Spleen (tissue), 11 donors: ENCODE results near the gene SULT1A3. TPM values are rescaled to one million over a fixed set of nuclear protein-coding genes. Genes with fewer than 3 reads are reported as not detected.

ENCODE experiments used
- DNase-seq: peaks from one replicate; pipeline ENCODE4 v3.0.0-alpha.2; 2020
- H3K27ac ChIP-seq, 8 donors: fragments of 200-600 bp; sonication (generic) in 7 of 8; 1 replicate in 4 of 8; 2 replicates in 4 of 8; pipeline versions ENCODE4 v1.5.0 to v1.8.0; 2016 to 2021; ENCODE audit warnings: inconsistent platforms in 4 of 8, mild to moderate bottlenecking in 4 of 8, moderate library complexity in 1 of 8
- H3K27me3 ChIP-seq, 7 donors: fragments of 200-600 bp; sonication (generic) in 6 of 7; replicated peaks in 1 of 7; 1 replicate in 4 of 7; 2 replicates in 3 of 7; pipeline versions ENCODE4 v1.5.0 to v1.8.0; 2016 to 2021; ENCODE audit warnings: inconsistent platforms in 3 of 7, mild to moderate bottlenecking in 1 of 7
- H3K36me3 ChIP-seq, 6 donors: fragments of 200-600 bp; sonication (generic) in 5 of 6; 1 replicate in 4 of 6; 2 replicates in 2 of 6; pipeline versions ENCODE4 v1.5.0 to v1.8.0; 2016 to 2021; ENCODE audit warnings: inconsistent platforms in 2 of 6
- H3K4me1 ChIP-seq, 6 donors: fragments of 200-600 bp; sonication (generic) in 5 of 6; 1 replicate in 3 of 6; 2 replicates in 3 of 6; pipeline versions ENCODE4 v1.5.0 to v1.8.0; 2016 to 2021; ENCODE audit warnings: inconsistent platforms in 3 of 6
- H3K4me3 ChIP-seq, 8 donors: fragments of 200-600 bp; sonication (generic) in 7 of 8; 1 replicate in 4 of 8; 2 replicates in 4 of 8; pipeline versions ENCODE4 v1.5.0 to v1.8.0; 2016 to 2021; ENCODE audit warnings: inconsistent platforms in 4 of 8, mild to moderate bottlenecking in 4 of 8, moderate library complexity in 2 of 8
- H3K9me3 ChIP-seq, 8 donors: fragments of 200-600 bp; sonication (generic) in 7 of 8; 1 replicate in 4 of 8; 2 replicates in 4 of 8; pipeline versions ENCODE4 v1.5.0 to v1.8.0; 2016 to 2021; ENCODE audit warnings: inconsistent platforms in 4 of 8
- POLR2A ChIP-seq, 3 donors: fragments of 450-650 bp; IDR thresholded peaks; one replicate each; pipeline ENCODE4 v1.5.1; 2017; ENCODE audit warnings: antibody characterized with exemption in 3 of 3, mild to moderate bottlenecking in 1 of 3
- POLR2AphosphoS5 ChIP-seq, 3 donors: sonication (generic); formaldehyde crosslinking; IDR thresholded peaks; one replicate each; pipeline ENCODE4 v1.5.1; 2017; ENCODE audit warnings: antibody characterized with exemption in 3 of 3
- WGBS, 5 donors: extraction: QIAGEN DNeasy Blood & Tissue Kit in 3 of 5; methylation state at CpG; one replicate each; pipeline versions ENCODE4 v1.1.5 to v1.1.7; 2013 to 2018; 5-methylcytosine and 5-hydroxymethylcytosine counted together
- intact Hi-C: fragments of 100-400 bp; cut with DNase I; formaldehyde crosslinking; loops from one replicate; pipeline ENCODE4 v1.15.0; 2023; ENCODE audit warnings: low total_unique reads
- polyA plus RNA-seq, 3 donors: library from polyadenylated mRNA; stranded (reverse); fragments of 200-250 nt; gene quantifications; one replicate each; pipeline ENCODE4 v1.2.1, GENCODE V29; 2013
- total RNA-seq, 7 donors: library from RNA; depleted of rRNA in 3 of 7; stranded (reverse); fragments of >200 nt in 3 of 7; fragmentation: NEBNext Ultra II Directional in 4 of 7; extraction: Animal tissue kit (Norgen Biotek cat#: 25700) in 4 of 7; gene quantifications; one replicate each; pipeline versions ENCODE4 v1.1.0 to v1.2.1, GENCODE V29; 2016 to 2021
- TF ChIP-seq, protein P1 (sequence below), 11 experiments: fragments of 200-600 bp in 7 of 11; fragments of 450-650 bp in 4 of 11; sonication (generic) in 4 of 11; IDR thresholded peaks in 8 of 11; conservative IDR thresholded peaks in 3 of 11; 1 replicate in 7 of 11; 2 replicates in 4 of 11; pipeline versions ENCODE4 v1.4.0 to v1.8.0; 2016 to 2021; ENCODE audit warnings: antibody characterized with exemption in 11 of 11, inconsistent platforms in 4 of 11, mild to moderate bottlenecking in 1 of 11
- donor health status: healthy with polysubstance abuse.
- donor health status: DM: no; HTN: no; CAD: no; lungs with moderate emphysema.
- donor health status: DM: no; HTN: no; CAD: no.
- donor health status: Bipolar disorder and iron deficiency.
- donor health status: healthy.
- donor health status: DM: no; HTN: no; CAD: no.
- donor health status: DM: yes; HTN: yes; CAD: no.

Gene SULT1A3
- total and polyA plus RNA-seq, 10 donors = 15.1 to 120 (median 28.3) TPM

DNA sequence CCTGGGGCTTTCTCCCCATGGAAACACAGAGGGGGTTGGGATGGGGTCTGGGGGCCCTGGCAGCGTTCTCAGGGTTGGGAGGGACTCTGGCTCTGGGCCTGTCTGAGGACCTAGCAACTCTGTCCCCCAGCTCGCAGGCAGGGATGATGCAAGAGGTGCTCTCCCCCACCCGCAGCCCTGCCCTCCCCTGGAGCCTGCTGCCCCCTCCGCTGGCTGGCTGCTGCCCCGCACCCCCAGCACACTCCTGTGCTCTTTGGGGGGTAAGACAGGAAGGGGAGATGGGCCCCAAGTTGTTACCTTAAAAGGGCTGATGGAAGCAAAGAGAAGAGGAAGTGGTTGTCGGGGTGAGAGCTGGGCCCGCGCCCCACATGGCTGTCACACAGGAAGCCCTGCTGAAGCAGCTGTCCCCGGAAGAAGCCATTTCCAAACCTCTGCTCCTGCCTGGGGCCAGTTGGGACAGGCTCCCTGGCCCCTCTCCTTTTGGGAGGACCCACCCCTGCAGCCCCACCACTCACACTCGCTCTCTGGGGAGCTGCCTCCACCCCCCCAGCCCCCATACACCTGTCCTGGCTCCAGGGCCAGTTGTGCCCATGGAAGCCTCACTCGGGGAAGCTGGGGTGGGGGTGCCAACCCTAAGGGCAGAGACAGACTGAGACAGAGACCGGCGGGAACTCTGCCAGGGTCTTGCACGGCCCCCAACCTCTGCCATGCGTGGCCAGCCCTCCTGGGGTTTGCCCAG lies 13.2 kb upstream of the SULT1A3 start:
- peak; percentile 96 for DNase-seq
- no peaks in the 10 kb centered on the region for H3K27me3 ChIP-seq
- H3K4me1 ChIP-seq = peaks cover 26 to 61% (median 49%) of the 10 kb centered on the region in 6 donors
- no peaks in the 10 kb centered on the region for H3K9me3 ChIP-seq
- WGBS, 5 donors = 19 to 34% (median 23%) methylated on average over 13 to 15 of the region's 15 CpGs
- peaks cover 0 to 42% (median 27%) of the 10 kb centered on the region in 6 donors for H3K36me3 ChIP-seq
- TF ChIP-seq POLR2A (IDR thresholded peaks at IDR 0.05) (no peak), POLR2AphosphoS5 (IDR thresholded peaks at IDR 0.05) (peak; percentile 83 to 86 (median 84))
- TF ChIP-seq, protein P1, sequence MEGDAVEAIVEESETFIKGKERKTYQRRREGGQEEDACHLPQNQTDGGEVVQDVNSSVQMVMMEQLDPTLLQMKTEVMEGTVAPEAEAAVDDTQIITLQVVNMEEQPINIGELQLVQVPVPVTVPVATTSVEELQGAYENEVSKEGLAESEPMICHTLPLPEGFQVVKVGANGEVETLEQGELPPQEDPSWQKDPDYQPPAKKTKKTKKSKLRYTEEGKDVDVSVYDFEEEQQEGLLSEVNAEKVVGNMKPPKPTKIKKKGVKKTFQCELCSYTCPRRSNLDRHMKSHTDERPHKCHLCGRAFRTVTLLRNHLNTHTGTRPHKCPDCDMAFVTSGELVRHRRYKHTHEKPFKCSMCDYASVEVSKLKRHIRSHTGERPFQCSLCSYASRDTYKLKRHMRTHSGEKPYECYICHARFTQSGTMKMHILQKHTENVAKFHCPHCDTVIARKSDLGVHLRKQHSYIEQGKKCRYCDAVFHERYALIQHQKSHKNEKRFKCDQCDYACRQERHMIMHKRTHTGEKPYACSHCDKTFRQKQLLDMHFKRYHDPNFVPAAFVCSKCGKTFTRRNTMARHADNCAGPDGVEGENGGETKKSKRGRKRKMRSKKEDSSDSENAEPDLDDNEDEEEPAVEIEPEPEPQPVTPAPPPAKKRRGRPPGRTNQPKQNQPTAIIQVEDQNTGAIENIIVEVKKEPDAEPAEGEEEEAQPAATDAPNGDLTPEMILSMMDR (IDR thresholded peaks at IDR 0.05 in 8 of 11, conservative IDR thresholded peaks at IDR 0.05 in 3 of 11) = peak in 3 of 11 experiments; percentile 11 to 23 (median 21)
- H3K4me3 ChIP-seq = peak overlapping the region; percentile 78 to 98 (median 83)
- intact Hi-C loops = no loop called here
- peak overlapping the region; percentile 86 to 100 (median 96) for H3K27ac ChIP-seq

DNA sequence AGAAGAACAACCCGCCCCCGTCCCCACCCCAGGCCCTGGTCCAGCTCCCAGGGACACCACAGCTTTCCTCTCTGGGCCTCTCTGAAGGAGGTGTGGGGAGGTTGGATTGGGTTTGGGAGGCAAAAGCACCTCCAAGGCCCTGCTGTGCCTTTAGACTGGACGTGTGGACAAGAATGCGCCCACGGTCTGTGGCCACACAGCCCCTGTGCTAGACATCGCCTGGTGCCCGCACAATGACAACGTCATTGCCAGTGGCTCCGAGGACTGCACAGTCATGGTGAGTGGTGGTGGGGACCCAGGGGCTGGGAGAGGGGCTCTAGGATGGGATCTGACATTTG lies 12.6 kb upstream of the SULT1A3 start:
- no peak for DNase-seq
- Histone ChIP-seq H3K4me1 (peaks cover 26 to 61% (median 49%) of the 10 kb centered on the region in 6 donors), H3K27ac (peak overlapping the region; percentile 44 to 100 (median 96)), H3K9me3 (no peaks in the 10 kb centered on the region), H3K36me3 (peaks cover 0 to 42% (median 27%) of the 10 kb centered on the region in 6 donors), H3K4me3 (peak overlapping the region in 7 of 8 donors; percentile 14 to 98 (median 83)), H3K27me3 (no peaks in the 10 kb centered on the region)
- intact Hi-C loops = no loop called here
- TF ChIP-seq POLR2AphosphoS5 (IDR thresholded peaks at IDR 0.05) = no peak
- TF ChIP-seq POLR2A (IDR thresholded peaks at IDR 0.05) = no peak
- TF ChIP-seq, protein P1 (IDR thresholded peaks at IDR 0.05 in 8 of 11, conservative IDR thresholded peaks at IDR 0.05 in 3 of 11) = no peak
- WGBS, 5 donors = 34 to 56% (median 43%) methylated on average over 8 to 9 of the region's 9 CpGs

DNA sequence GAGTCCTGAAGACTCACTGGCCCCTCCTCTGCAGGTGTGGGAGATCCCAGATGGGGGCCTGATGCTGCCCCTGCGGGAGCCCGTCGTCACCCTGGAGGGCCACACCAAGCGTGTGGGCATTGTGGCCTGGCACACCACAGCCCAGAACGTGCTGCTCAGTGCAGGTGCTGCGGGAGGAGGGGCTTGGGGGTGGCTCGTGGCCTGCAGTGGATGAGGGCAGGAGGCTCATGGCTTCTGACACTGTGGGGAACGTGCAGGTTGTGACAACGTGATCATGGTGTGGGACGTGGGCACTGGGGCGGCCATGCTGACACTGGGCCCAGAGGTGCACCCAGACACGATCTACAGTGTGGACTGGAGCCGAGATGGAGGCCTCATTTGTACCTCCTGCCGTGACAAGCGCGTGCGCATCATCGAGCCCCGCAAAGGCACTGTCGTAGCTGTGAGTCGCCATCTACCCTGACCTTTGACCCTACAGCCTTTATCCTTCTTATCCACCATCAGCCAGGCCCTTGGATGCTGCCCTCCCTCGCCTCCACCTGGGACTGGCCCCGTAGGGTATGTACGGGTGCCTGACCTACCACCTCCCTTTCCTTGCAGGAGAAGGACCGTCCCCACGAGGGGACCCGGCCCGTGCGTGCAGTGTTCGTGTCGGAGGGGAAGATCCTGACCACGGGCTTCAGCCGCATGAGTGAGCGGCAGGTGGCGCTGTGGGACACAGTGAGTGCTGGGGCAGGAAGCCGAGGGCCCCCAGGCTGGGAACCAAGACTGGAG lies 12.1 kb upstream of the SULT1A3 start:
- TF ChIP-seq POLR2A (IDR thresholded peaks at IDR 0.05) (no peak), POLR2AphosphoS5 (IDR thresholded peaks at IDR 0.05) (peak; percentile 73 to 90 (median 85))
- TF ChIP-seq, protein P1 (IDR thresholded peaks at IDR 0.05 in 8 of 11, conservative IDR thresholded peaks at IDR 0.05 in 3 of 11) = peak; percentile 54 to 90 (median 84)
- H3K27me3 ChIP-seq = no peaks in the 10 kb centered on the region
- H3K4me1 ChIP-seq = peaks cover 26 to 60% (median 47%) of the 10 kb centered on the region in 6 donors
- intact Hi-C loops = no loop called here
- 29 to 62% (median 35%) methylated on average over 22 to 36 of the region's 36 CpGs for WGBS, 5 donors
- H3K36me3 ChIP-seq = peaks cover 0 to 42% (median 27%) of the 10 kb centered on the region in 6 donors
- no peaks in the 10 kb centered on the region for H3K9me3 ChIP-seq
- peak; percentile 97 for DNase-seq
- H3K27ac ChIP-seq = peak overlapping the region; percentile 44 to 100 (median 96)
- peak overlapping the region in 6 of 8 donors; percentile 78 to 98 (median 86) for H3K4me3 ChIP-seq

DNA sequence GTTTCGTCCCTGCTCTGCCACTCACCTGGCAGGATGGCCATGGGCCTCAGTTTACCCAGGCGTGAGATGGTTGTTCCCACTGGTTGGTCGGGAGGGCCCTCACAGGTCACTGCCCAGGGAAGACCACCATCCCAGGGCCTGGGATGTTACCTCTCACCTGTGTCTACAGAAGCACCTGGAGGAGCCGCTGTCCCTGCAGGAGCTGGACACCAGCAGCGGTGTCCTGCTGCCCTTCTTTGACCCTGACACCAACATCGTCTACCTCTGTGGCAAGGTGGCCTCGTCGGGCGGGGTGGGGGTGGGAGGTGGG lies 11.5 kb upstream of the SULT1A3 start:
- peaks cover 23 to 55% (median 42%) of the 10 kb centered on the region in 6 donors for H3K4me1 ChIP-seq
- TF ChIP-seq, protein P1 (IDR thresholded peaks at IDR 0.05 in 8 of 11, conservative IDR thresholded peaks at IDR 0.05 in 3 of 11) = peak in 1 of 11 experiments; percentile 0
- no peak for TF ChIP-seq POLR2A (IDR thresholded peaks at IDR 0.05)
- H3K27me3 ChIP-seq = no peaks in the 10 kb centered on the region
- peak overlapping the region in 6 of 8 donors; percentile 78 to 98 (median 86) for H3K4me3 ChIP-seq
- 53 to 90% (median 73%) methylated on average over 2 to 9 of the region's 9 CpGs for WGBS, 5 donors
- H3K36me3 ChIP-seq = peaks cover 0 to 42% (median 27%) of the 10 kb centered on the region in 6 donors
- H3K9me3 ChIP-seq = no peaks in the 10 kb centered on the region
- no peak for DNase-seq
- peak overlapping the region; percentile 44 to 100 (median 96) for H3K27ac ChIP-seq
- intact Hi-C loops = no loop called here
